ENCODE results near the gene PTCH1. TPM values are rescaled to one million over a fixed set of nuclear protein-coding genes. Genes with fewer than 3 reads are reported as not detected.

PTCH1 gene
- total and polyA plus RNA-seq, 4 donors, result 1.2 to 5.0 (median 2.1) TPM

DNA sequence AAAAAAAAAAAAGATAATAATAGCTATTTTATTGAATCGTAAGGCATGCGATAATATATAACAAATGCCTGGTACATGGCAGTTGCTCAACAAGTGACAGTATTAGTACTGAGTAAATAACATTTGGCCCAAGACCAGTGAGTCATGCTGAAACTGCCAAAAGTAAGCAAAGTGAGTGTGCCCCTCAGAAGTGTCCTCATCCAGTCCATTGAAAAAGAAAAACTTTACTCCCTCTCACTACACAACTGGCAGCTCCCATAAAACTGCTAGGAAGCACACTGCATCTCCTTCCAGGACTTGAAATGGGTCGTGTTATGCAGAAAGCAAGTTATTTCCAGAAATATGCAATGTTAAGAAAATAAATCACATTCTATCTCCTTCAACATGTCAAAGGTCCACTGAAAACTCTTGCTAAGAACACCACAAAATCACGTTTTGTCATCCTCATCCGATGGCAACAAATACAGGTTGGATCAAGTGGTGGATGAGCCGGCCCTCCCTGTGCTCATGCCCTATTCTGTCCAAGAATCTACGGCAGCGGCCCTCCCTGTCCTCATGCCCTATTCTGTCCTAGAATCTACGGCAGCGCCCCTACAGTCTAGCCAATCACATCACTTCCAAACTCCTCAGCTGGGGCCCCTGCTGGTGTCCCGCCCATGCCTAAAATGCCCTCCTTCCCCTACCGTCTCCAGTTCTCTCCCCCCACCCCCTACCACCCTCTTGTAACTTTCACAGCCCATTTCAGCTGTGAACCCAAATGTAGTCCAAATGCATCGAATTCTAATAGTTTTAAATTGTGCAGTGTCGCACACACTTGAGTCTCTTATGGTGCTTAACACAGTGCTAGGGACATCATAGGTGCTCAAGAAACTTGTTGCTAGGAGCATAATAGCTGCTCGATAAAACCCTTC lies 12.5 kb downstream of the PTCH1 start:
- 78% methylated on average over 15 of the region's 15 CpGs for WGBS
- Histone ChIP-seq H3K4me3 (ENCODE audit: low read depth in 1 of 3, low read length in 3 of 3) (no peak overlapping the region), H3K27me3 (ENCODE audit: control insufficient read depth in 4 of 4, insufficient read depth in 4 of 4, low read length in 3 of 4) (no peaks in the 10 kb centered on the region), H3K9ac (ENCODE audit: low read depth in 1 of 2, low read length in 2 of 2) (no peak overlapping the region), H3K9me3 (ENCODE audit: control insufficient read depth in 4 of 4, low read length in 3 of 4) (no peaks in the 10 kb centered on the region), H3K27ac (ENCODE audit: low read depth in 1 of 2, low read length in 2 of 2) (no peak overlapping the region), H3K4me1 (ENCODE audit: control insufficient read depth in 4 of 4, insufficient read depth in 4 of 4, low read length in 3 of 4) (peaks cover 0 to 16% (median 10%) of the 10 kb centered on the region in 4 donors), H3K36me3 (ENCODE audit: control insufficient read depth in 4 of 4, insufficient read depth in 3 of 4, low read depth in 1 of 4, low read length in 3 of 4) (no peaks in the 10 kb centered on the region)
- TF ChIP-seq FOXA1 (IDR thresholded peaks at IDR 0.05), result peak; percentile 29
- TF ChIP-seq FOXA2 (IDR thresholded peaks at IDR 0.05), result peak; percentile 66
- TF ChIP-seq, protein P1, sequence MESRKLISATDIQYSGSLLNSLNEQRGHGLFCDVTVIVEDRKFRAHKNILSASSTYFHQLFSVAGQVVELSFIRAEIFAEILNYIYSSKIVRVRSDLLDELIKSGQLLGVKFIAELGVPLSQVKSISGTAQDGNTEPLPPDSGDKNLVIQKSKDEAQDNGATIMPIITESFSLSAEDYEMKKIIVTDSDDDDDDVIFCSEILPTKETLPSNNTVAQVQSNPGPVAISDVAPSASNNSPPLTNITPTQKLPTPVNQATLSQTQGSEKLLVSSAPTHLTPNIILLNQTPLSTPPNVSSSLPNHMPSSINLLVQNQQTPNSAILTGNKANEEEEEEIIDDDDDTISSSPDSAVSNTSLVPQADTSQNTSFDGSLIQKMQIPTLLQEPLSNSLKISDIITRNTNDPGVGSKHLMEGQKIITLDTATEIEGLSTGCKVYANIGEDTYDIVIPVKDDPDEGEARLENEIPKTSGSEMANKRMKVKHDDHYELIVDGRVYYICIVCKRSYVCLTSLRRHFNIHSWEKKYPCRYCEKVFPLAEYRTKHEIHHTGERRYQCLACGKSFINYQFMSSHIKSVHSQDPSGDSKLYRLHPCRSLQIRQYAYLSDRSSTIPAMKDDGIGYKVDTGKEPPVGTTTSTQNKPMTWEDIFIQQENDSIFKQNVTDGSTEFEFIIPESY (IDR thresholded peaks at IDR 0.05), result no peak
- DNase-seq (ENCODE audit: low spot score), result no peak

DNA sequence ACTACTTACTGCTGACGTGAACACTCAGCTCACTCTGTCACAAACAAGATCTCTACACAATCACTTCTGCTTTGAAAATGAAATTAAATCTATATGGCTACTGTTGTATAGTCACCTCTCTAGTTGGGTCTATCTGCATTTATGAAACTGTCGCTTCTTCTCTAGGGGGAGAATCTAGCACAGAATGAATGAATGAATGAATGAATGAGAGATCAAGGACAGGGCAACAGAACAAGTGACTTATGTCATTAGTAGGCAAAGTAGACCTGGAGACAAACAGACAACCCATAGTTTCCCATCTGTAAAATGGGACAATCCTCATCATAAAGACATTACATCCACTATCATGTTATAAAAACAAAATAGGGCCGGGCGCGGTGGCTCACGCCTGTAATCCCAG lies 13.4 kb downstream of the PTCH1 start:
- Histone ChIP-seq H3K4me3 (ENCODE audit: low read depth in 1 of 3, low read length in 3 of 3) (no peak overlapping the region), H3K36me3 (ENCODE audit: control insufficient read depth in 4 of 4, insufficient read depth in 3 of 4, low read depth in 1 of 4, low read length in 3 of 4) (no peaks in the 10 kb centered on the region), H3K27ac (ENCODE audit: low read depth in 1 of 2, low read length in 2 of 2) (no peak overlapping the region), H3K9me3 (ENCODE audit: control insufficient read depth in 4 of 4, low read length in 3 of 4) (no peaks in the 10 kb centered on the region), H3K27me3 (ENCODE audit: control insufficient read depth in 4 of 4, insufficient read depth in 4 of 4, low read length in 3 of 4) (no peaks in the 10 kb centered on the region), H3K9ac (ENCODE audit: low read depth in 1 of 2, low read length in 2 of 2) (no peak overlapping the region), H3K4me1 (ENCODE audit: control insufficient read depth in 4 of 4, insufficient read depth in 4 of 4, low read length in 3 of 4) (peaks cover 0 to 14% (median 8%) of the 10 kb centered on the region in 4 donors)
- no peak for TF ChIP-seq RAD21 (IDR thresholded peaks at IDR 0.05)
- TF ChIP-seq EGR1 (IDR thresholded peaks at IDR 0.05; ENCODE audit: low read depth in 2 of 2), result no peak
- WGBS, result 91% methylated on average over 6 of the region's 6 CpGs
- no peak for DNase-seq (ENCODE audit: low spot score)

GRCh38 chr9:95502248-95502647 lies 14.5 kb downstream of the PTCH1 start:
- Histone ChIP-seq H3K27ac (ENCODE audit: low read depth in 1 of 2, low read length in 2 of 2) (no peak overlapping the region), H3K9ac (ENCODE audit: low read depth in 1 of 2, low read length in 2 of 2) (no peak overlapping the region), H3K27me3 (ENCODE audit: control insufficient read depth in 4 of 4, insufficient read depth in 4 of 4, low read length in 3 of 4) (no peaks in the 10 kb centered on the region), H3K9me3 (ENCODE audit: control insufficient read depth in 4 of 4, low read length in 3 of 4) (no peaks in the 10 kb centered on the region), H3K4me1 (ENCODE audit: control insufficient read depth in 4 of 4, insufficient read depth in 4 of 4, low read length in 3 of 4) (peaks cover 0 to 14% (median 6%) of the 10 kb centered on the region in 4 donors), H3K36me3 (ENCODE audit: control insufficient read depth in 4 of 4, insufficient read depth in 3 of 4, low read depth in 1 of 4, low read length in 3 of 4) (no peaks in the 10 kb centered on the region), H3K4me3 (ENCODE audit: low read depth in 1 of 3, low read length in 3 of 3) (no peak overlapping the region)
- no peak for DNase-seq (ENCODE audit: low spot score)
- WGBS, result 90% methylated on average over 3 of the region's 3 CpGs
- no peak for TF ChIP-seq NR2F2 (IDR thresholded peaks at IDR 0.05)
- no peak for TF ChIP-seq HNF4G (IDR thresholded peaks at IDR 0.05)
- TF ChIP-seq GABPA (IDR thresholded peaks at IDR 0.05 in 1 of 2, conservative IDR thresholded peaks at IDR 0.05 in 1 of 2), result no peak
- no peak for TF ChIP-seq CTCF (IDR thresholded peaks at IDR 0.05; ENCODE audit: low read depth, low read length, missing input control)
- no peak for TF ChIP-seq JUND (IDR thresholded peaks at IDR 0.05)
- no peak for TF ChIP-seq EGR1 (IDR thresholded peaks at IDR 0.05; ENCODE audit: low read depth in 2 of 2)
- TF ChIP-seq, protein P1 (IDR thresholded peaks at IDR 0.05), result no peak
- no peak for TF ChIP-seq TAF1 (conservative IDR thresholded peaks at IDR 0.05)
- no peak for TF ChIP-seq FOXA1 (IDR thresholded peaks at IDR 0.05)
- no peak for TF ChIP-seq YY1 (IDR thresholded peaks at IDR 0.05)
- TF ChIP-seq RAD21 (IDR thresholded peaks at IDR 0.05), result no peak
- TF ChIP-seq SP1 (IDR thresholded peaks at IDR 0.05), result no peak
- TF ChIP-seq FOXA2 (IDR thresholded peaks at IDR 0.05), result no peak
